Progenitor cell of endocrine pancreas (in vitro differentiated cells): ENCODE data around the gene MT2A. TPM values are rescaled to one million over a fixed set of nuclear protein-coding genes. Genes with fewer than 3 reads are reported as not detected.
A peak's percentile ranks its signal among the peaks of the same experiment; 100 is the strongest.

ENCODE experiments used
- DNase-seq: peaks from one replicate; pipeline ENCODE4 v3.0.0; 2021; ENCODE audit warnings: low spot score; ENCODE audit not compliant: unreplicated experiment
- H3K27ac Mint-ChIP-seq: 2 replicates; pipeline ENCODE4 v1.8.0; 2021; ENCODE audit warnings: mild to moderate bottlenecking, moderate library complexity, mixed read lengths
- H3K27me3 Mint-ChIP-seq: 2 replicates; pipeline ENCODE4 v1.8.0; 2021; ENCODE audit warnings: mixed read lengths
- H3K36me3 Mint-ChIP-seq: 2 replicates; pipeline ENCODE4 v1.8.0; 2022; ENCODE audit warnings: mixed read lengths; ENCODE audit not compliant: insufficient read depth
- H3K4me1 Mint-ChIP-seq: 2 replicates; pipeline ENCODE4 v1.8.0; 2021; ENCODE audit warnings: low read depth, mixed read lengths
- H3K4me3 Mint-ChIP-seq: 2 replicates; pipeline ENCODE4 v1.8.0; 2021; ENCODE audit warnings: low read depth, mild to moderate bottlenecking, moderate library complexity, mixed read lengths
- H3K9me3 Mint-ChIP-seq: 2 replicates; pipeline ENCODE4 v1.8.0; 2021; ENCODE audit warnings: low read depth, mixed read lengths
- CTCF ChIP-seq: fragments of 200-600 bp; sonication (generic); IDR thresholded peaks from one replicate; pipeline ENCODE4 v1.5.0; 2021; ENCODE audit warnings: antibody characterized with exemption, mild to moderate bottlenecking; ENCODE audit not compliant: unreplicated experiment
- total RNA-seq: library from RNA; stranded (reverse); gene quantifications from 2 replicates; pipeline ENCODE4 v1.2.1, GENCODE V29; 2021

The MT2A gene
- total RNA-seq, 1 donor from 2014 or later = 11.5 TPM

GRCh38 chr16:56606476-56607108, 1.8 kb upstream of the MT2A start:
- no peak overlapping the region for H3K4me3 Mint-ChIP-seq
- H3K27ac Mint-ChIP-seq = no peak overlapping the region
- H3K9me3 Mint-ChIP-seq = no peaks in the 10 kb centered on the region
- H3K27me3 Mint-ChIP-seq = peaks cover 81% of the 10 kb centered on the region
- no peak for TF ChIP-seq CTCF
- peaks cover 6% of the 10 kb centered on the region for H3K4me1 Mint-ChIP-seq
- no peak for DNase-seq
- H3K36me3 Mint-ChIP-seq = no peaks in the 10 kb centered on the region

- Mint-ChIP-seq H3K4me1 (peaks cover 6% of the 10 kb centered on the region), H3K9me3 (no peaks in the 10 kb centered on the region), H3K36me3 (no peaks in the 10 kb centered on the region), H3K4me3 (no peak overlapping the region), H3K27me3 (peaks cover 78% of the 10 kb centered on the region), H3K27ac (no peak overlapping the region)
- DNase-seq = no peak
- no peak for TF ChIP-seq CTCF
These were observed 1.2 kb upstream of the MT2A start for GRCh38 chr16:56607109-56607618.

GRCh38 chr16:56607675-56608042, 725 bp upstream of the MT2A start:
- no peak overlapping the region for H3K27ac Mint-ChIP-seq
- no peak overlapping the region for H3K4me3 Mint-ChIP-seq

GRCh38 chr16:56608876-56609462, 585 bp downstream of the MT2A start:
- no peak for TF ChIP-seq CTCF
- Mint-ChIP-seq H3K9me3 (no peaks in the 10 kb centered on the region), H3K4me3 (peak overlapping the region; percentile 56), H3K27ac (no peak overlapping the region), H3K27me3 (peaks cover 84% of the 10 kb centered on the region), H3K36me3 (no peaks in the 10 kb centered on the region), H3K4me1 (peaks cover 6% of the 10 kb centered on the region)
- DNase-seq = no peak

More at GRCh38 chr16:56607675-56608042, 725 bp upstream of the MT2A start:
- no peak for DNase-seq
- TF ChIP-seq CTCF = no peak
- Mint-ChIP-seq H3K9me3 (no peaks in the 10 kb centered on the region), H3K4me1 (peaks cover 6% of the 10 kb centered on the region), H3K27me3 (peaks cover 79% of the 10 kb centered on the region), H3K36me3 (no peaks in the 10 kb centered on the region)

GRCh38 chr16:56609463-56609921, 1.1 kb downstream of the MT2A start:
- Mint-ChIP-seq H3K9me3 (no peaks in the 10 kb centered on the region), H3K4me1 (peaks cover 6% of the 10 kb centered on the region), H3K36me3 (no peaks in the 10 kb centered on the region), H3K27me3 (peaks cover 87% of the 10 kb centered on the region), H3K27ac (no peak overlapping the region), H3K4me3 (peak overlapping the region; percentile 56)
- DNase-seq = no peak
- TF ChIP-seq CTCF = no peak
